BLaER1 treated with 17β-estradiol and CSF1 and Interleukin-3, amounts not matched to agents 10 nM and 100 nM (cell line): ENCODE results near the gene SELENOF.

Experiments
- H3K27ac ChIP-seq, 11 experiments: shearing (Covaris generic); formaldehyde crosslinking; 2 replicates each; pipeline ENCODE4 v1.8.1; 2022
- H3K27me3 ChIP-seq, 11 experiments: shearing (Covaris generic); formaldehyde crosslinking; 2 replicates each; pipeline ENCODE4 v1.8.1; 2022
- H3K36me3 ChIP-seq, 11 experiments: shearing (Covaris generic); formaldehyde crosslinking; 2 replicates each; pipeline ENCODE4 v1.8.1; 2022
- H3K4me1 ChIP-seq, 10 experiments: shearing (Covaris generic); formaldehyde crosslinking; 2 replicates each; pipeline ENCODE4 v1.8.1; 2022
- H3K4me2 ChIP-seq, 11 experiments: shearing (Covaris generic); formaldehyde crosslinking; 2 replicates each; pipeline ENCODE4 v1.8.1; 2022
- H3K4me3 ChIP-seq, 10 experiments: shearing (Covaris generic); formaldehyde crosslinking; 2 replicates each; pipeline ENCODE4 v1.8.1; 2022
- H3K9ac ChIP-seq, 11 experiments: shearing (Covaris generic); formaldehyde crosslinking; 2 replicates each; pipeline ENCODE4 v1.8.1; 2022
- H3K9me3 ChIP-seq, 11 experiments: shearing (Covaris generic); formaldehyde crosslinking; replicated peaks in 1 of 11; 2 replicates each; pipeline ENCODE4 v1.8.1; 2022
- H4K20me1 ChIP-seq, 11 experiments: shearing (Covaris generic); formaldehyde crosslinking; 2 replicates each; pipeline ENCODE4 v1.8.1; 2022
- Cebpa-rat ChIP-seq, 11 experiments: shearing (Covaris generic); IDR thresholded peaks; 2 replicates each; pipeline ENCODE4 v1.8.1; 2022

The SELENOF gene

GRCh38 chr1:86865973-86866637 lies 47.8 kb downstream of the SELENOF start:
- peak overlapping the region in 2 of 11 experiments; percentile 17 to 38; a peak in 2 of 22 replicates for H3K27ac ChIP-seq
- H3K4me2 ChIP-seq: peak overlapping the region in 3 of 11 experiments; percentile 25 to 39 (median 35); a peak in 5 of 22 replicates
- TF ChIP-seq Cebpa-rat (IDR thresholded peaks at IDR 0.05): no peak

GRCh38 chr1:86862920-86863319 lies 51.0 kb downstream of the SELENOF start:
- Histone ChIP-seq H3K4me1 (peaks cover 0 to 42% (median 4%) of the 10 kb centered on the region in 10 experiments; a peak in 10 of 20 replicates), H3K4me2 (no peak overlapping the region), H3K4me3 (no peak overlapping the region), H3K9ac (no peak overlapping the region), H3K36me3 (peaks cover 39 to 86% (median 60%) of the 10 kb centered on the region in 11 experiments; a peak in 21 of 22 replicates), H4K20me1 (no peaks in the 10 kb centered on the region), H3K9me3 (peaks cover 0 to 11% (median 0%) of the 10 kb centered on the region in 11 experiments; a peak in 2 of 22 replicates), H3K27me3 (no peaks in the 10 kb centered on the region), H3K27ac (peak overlapping the region in 1 of 11 experiments; percentile 7; a peak in 1 of 22 replicates)
- no peak for TF ChIP-seq Cebpa-rat (IDR thresholded peaks at IDR 0.05)

More at GRCh38 chr1:86865973-86866637, 47.8 kb downstream of the SELENOF start:
- Histone ChIP-seq H4K20me1 (no peaks in the 10 kb centered on the region), H3K27me3 (no peaks in the 10 kb centered on the region), H3K4me3 (no peak overlapping the region), H3K36me3 (peaks cover 44 to 80% (median 50%) of the 10 kb centered on the region in 11 experiments; a peak in 21 of 22 replicates), H3K9me3 (0 out of 22 replicates have a peak, but pooled peaks cover 0 to 4% (median 0%) of the 10 kb centered on the region in 11 experiments), H3K9ac (no peak overlapping the region), H3K4me1 (peaks cover 0 to 53% (median 19%) of the 10 kb centered on the region in 10 experiments; a peak in 17 of 20 replicates)

- no peak for TF ChIP-seq Cebpa-rat (IDR thresholded peaks at IDR 0.05)
- H4K20me1 ChIP-seq: no peaks in the 10 kb centered on the region
- no peak overlapping the region for H3K4me3 ChIP-seq
- H3K9ac ChIP-seq: no peak overlapping the region
- H3K4me2 ChIP-seq: no peak overlapping the region
- peaks cover 0 to 17% (median 0%) of the 10 kb centered on the region in 11 experiments; a peak in 3 of 22 replicates for H3K9me3 ChIP-seq
- peaks cover under 1 to 42% (median 12%) of the 10 kb centered on the region in 10 experiments; a peak in 14 of 20 replicates for H3K4me1 ChIP-seq
- H3K27ac ChIP-seq: no peak overlapping the region
- peaks cover 33 to 81% (median 53%) of the 10 kb centered on the region in 11 experiments; a peak in 21 of 22 replicates for H3K36me3 ChIP-seq
- no peaks in the 10 kb centered on the region for H3K27me3 ChIP-seq
These were observed 52.5 kb downstream of the SELENOF start for GRCh38 chr1:86861424-86861823.

GRCh38 chr1:86860424-86860823 lies 53.5 kb downstream of the SELENOF start:
- no peak overlapping the region for H3K27ac ChIP-seq
- peaks cover 0 to 32% (median 14%) of the 10 kb centered on the region in 10 experiments; a peak in 14 of 20 replicates for H3K4me1 ChIP-seq
- H3K4me2 ChIP-seq: no peak overlapping the region
- H4K20me1 ChIP-seq: no peaks in the 10 kb centered on the region
- TF ChIP-seq Cebpa-rat (IDR thresholded peaks at IDR 0.05): no peak
- H3K9me3 ChIP-seq: peaks cover 0 to 17% (median 5%) of the 10 kb centered on the region in 11 experiments; a peak in 5 of 22 replicates
- peaks cover 28 to 71% (median 46%) of the 10 kb centered on the region in 11 experiments; a peak in 21 of 22 replicates for H3K36me3 ChIP-seq
- H3K27me3 ChIP-seq: no peaks in the 10 kb centered on the region
- H3K9ac ChIP-seq: no peak overlapping the region
- H3K4me3 ChIP-seq: no peak overlapping the region

- H3K4me2 ChIP-seq: no peak overlapping the region
- H3K36me3 ChIP-seq: peaks cover 28 to 67% (median 42%) of the 10 kb centered on the region in 11 experiments; a peak in 21 of 22 replicates
- peaks cover 0 to 30% (median 14%) of the 10 kb centered on the region in 10 experiments; a peak in 13 of 20 replicates for H3K4me1 ChIP-seq
- no peak for TF ChIP-seq Cebpa-rat (IDR thresholded peaks at IDR 0.05)
- no peak overlapping the region for H3K4me3 ChIP-seq
- H3K9me3 ChIP-seq: peaks cover 0 to 18% (median 6%) of the 10 kb centered on the region in 11 experiments; a peak in 10 of 22 replicates
- H3K27ac ChIP-seq: no peak overlapping the region
- no peak overlapping the region for H3K9ac ChIP-seq
- no peaks in the 10 kb centered on the region for H4K20me1 ChIP-seq
- H3K27me3 ChIP-seq: no peaks in the 10 kb centered on the region
These were observed 53.9 kb downstream of the SELENOF start for GRCh38 chr1:86860020-86860419.

GRCh38 chr1:86858524-86859261 lies 55.2 kb downstream of the SELENOF start:
- H3K4me1 ChIP-seq: peaks cover 9 to 40% (median 23%) of the 10 kb centered on the region in 10 experiments
- H3K9ac ChIP-seq: no peak overlapping the region
- no peaks in the 10 kb centered on the region for H3K27me3 ChIP-seq
- TF ChIP-seq Cebpa-rat (IDR thresholded peaks at IDR 0.05): no peak
- H4K20me1 ChIP-seq: no peaks in the 10 kb centered on the region
- H3K4me3 ChIP-seq: no peak overlapping the region
- H3K36me3 ChIP-seq: peaks cover 21 to 54% (median 42%) of the 10 kb centered on the region in 11 experiments; a peak in 21 of 22 replicates
- H3K9me3 ChIP-seq: peaks cover 10 to 28% (median 20%) of the 10 kb centered on the region in 11 experiments; a peak in 20 of 22 replicates
- no peak overlapping the region for H3K27ac ChIP-seq
- peak overlapping the region in 2 of 11 experiments; percentile 1 to 15; a peak in 3 of 22 replicates for H3K4me2 ChIP-seq

GRCh38 chr1:86856196-86856595 lies 57.7 kb downstream of the SELENOF start:
- H3K36me3 ChIP-seq: peaks cover 0 to 32% (median 21%) of the 10 kb centered on the region in 11 experiments; a peak in 19 of 22 replicates
- H3K27me3 ChIP-seq: no peaks in the 10 kb centered on the region
- no peak for TF ChIP-seq Cebpa-rat (IDR thresholded peaks at IDR 0.05)
- H3K4me3 ChIP-seq: no peak overlapping the region
- H3K9ac ChIP-seq: no peak overlapping the region
- peak overlapping the region in 3 of 11 experiments; percentile 16 to 54 (median 47); a peak in 5 of 22 replicates for H3K27ac ChIP-seq
- H3K9me3 ChIP-seq: peaks cover 10 to 31% (median 21%) of the 10 kb centered on the region in 11 experiments; a peak in 20 of 22 replicates
- H4K20me1 ChIP-seq: no peaks in the 10 kb centered on the region
- peak overlapping the region in 1 of 11 experiments; percentile 41; a peak in 2 of 22 replicates for H3K4me2 ChIP-seq
- peaks cover 34 to 65% (median 47%) of the 10 kb centered on the region in 10 experiments for H3K4me1 ChIP-seq

- TF ChIP-seq Cebpa-rat (IDR thresholded peaks at IDR 0.05): no peak
- Histone ChIP-seq H3K4me1 (peaks cover 52 to 80% (median 66%) of the 10 kb centered on the region in 10 experiments), H3K9me3 (peaks cover 10 to 34% (median 21%) of the 10 kb centered on the region in 11 experiments; a peak in 20 of 22 replicates), H3K36me3 (peaks cover 0 to 17% (median 6%) of the 10 kb centered on the region in 11 experiments; a peak in 8 of 22 replicates), H4K20me1 (no peaks in the 10 kb centered on the region), H3K4me2 (peak overlapping the region in 9 of 11 experiments; percentile 23 to 96 (median 80); a peak in 10 of 22 replicates), H3K27me3 (no peaks in the 10 kb centered on the region), H3K9ac (peak overlapping the region in 2 of 11 experiments; percentile 25 to 80; a peak in 3 of 22 replicates), H3K4me3 (no peak overlapping the region), H3K27ac (peak overlapping the region in 10 of 11 experiments; percentile 90 to 96 (median 92); a peak in 19 of 22 replicates)
These were observed 59.6 kb downstream of the SELENOF start for GRCh38 chr1:86854352-86854751.
